ENCODE results near the gene SYTL3.
"Not testable (repeated sequence)": the region's sequence is repeated elsewhere in the genome, so short reads cannot be mapped to it uniquely, and the experiment has no call there.

The SYTL3 gene

GRCh38 chr6:158665332-158665731, 15.5 kb downstream of the SYTL3 start:
- FAIRE-seq = no peak

- FAIRE-seq = no peak
Observed at GRCh38 chr6:158666628-158667359, 16.9 kb downstream of the SYTL3 start.

GRCh38 chr6:158667360-158667981, 17.6 kb downstream of the SYTL3 start:
- FAIRE-seq = no peak

GRCh38 chr6:158668707-158669103, 18.9 kb downstream of the SYTL3 start:
- no peak for FAIRE-seq

- no peak for FAIRE-seq
Observed at GRCh38 chr6:158669145-158670035, 19.5 kb downstream of the SYTL3 start.

GRCh38 chr6:158672119-158672518, 22.3 kb downstream of the SYTL3 start:
- FAIRE-seq = not testable (repeated sequence)

- no peak for FAIRE-seq
Observed at GRCh38 chr6:158672726-158673125, 22.9 kb downstream of the SYTL3 start.

GRCh38 chr6:158674342-158675131, 24.7 kb downstream of the SYTL3 start:
- no peak for FAIRE-seq

- FAIRE-seq = not testable (repeated sequence)
Observed at GRCh38 chr6:158677094-158677493, 27.2 kb downstream of the SYTL3 start.

- FAIRE-seq = no peak
Observed at GRCh38 chr6:158677906-158678578, 28.2 kb downstream of the SYTL3 start.

- FAIRE-seq = no peak
Observed at GRCh38 chr6:158680015-158680414, 30.2 kb downstream of the SYTL3 start.

GRCh38 chr6:158680481-158680880, 30.6 kb downstream of the SYTL3 start:
- no peak for FAIRE-seq

- FAIRE-seq = no peak
Observed at GRCh38 chr6:158684311-158684710, 34.5 kb downstream of the SYTL3 start.

GRCh38 chr6:158684745-158685324, 35.0 kb downstream of the SYTL3 start:
- FAIRE-seq = no peak

- no peak for FAIRE-seq
Observed at GRCh38 chr6:158686311-158686710, 36.5 kb downstream of the SYTL3 start.

- no peak for FAIRE-seq
Observed at GRCh38 chr6:158686791-158687381, 37.0 kb downstream of the SYTL3 start.

- no peak for FAIRE-seq
Observed at GRCh38 chr6:158687506-158687905, 37.7 kb downstream of the SYTL3 start.

- no peak for FAIRE-seq
Observed at GRCh38 chr6:158688860-158689259, 39.0 kb downstream of the SYTL3 start.

- no peak for FAIRE-seq
Observed at GRCh38 chr6:158694913-158695312, 45.1 kb downstream of the SYTL3 start.

GRCh38 chr6:158697811-158698210, 48.0 kb downstream of the SYTL3 start:
- FAIRE-seq = no peak

GRCh38 chr6:158698931-158699330, 49.1 kb downstream of the SYTL3 start:
- FAIRE-seq = no peak
